Measurements from ENCODE around the gene OVOL2.
"Not testable (repeated sequence)": the region's sequence is repeated elsewhere in the genome, so short reads cannot be mapped to it uniquely, and the experiment has no call there.

Gene OVOL2

GRCh38 chr20:18087054-18087453 lies 29.3 kb upstream of the OVOL2 start:
- Histone ChIP-seq H4K20me1 (no peaks in the 10 kb centered on the region), H3K4me3 (no peak overlapping the region), H3K27me3 (no peaks in the 10 kb centered on the region), H3K4me1 (no peaks in the 10 kb centered on the region), H3K27ac (no peak overlapping the region), H3K4me2 (no peak overlapping the region), H3K9ac (no peak overlapping the region), H3K9me3 (no peaks in the 10 kb centered on the region), H3K36me3 (no peaks in the 10 kb centered on the region)
- TF ChIP-seq Cebpa-rat (IDR thresholded peaks at IDR 0.05): no peak

GRCh38 chr20:18080836-18081235 lies 23.1 kb upstream of the OVOL2 start:
- H3K9me3 ChIP-seq, H3K27me3 ChIP-seq, H3K4me3 ChIP-seq, H4K20me1 ChIP-seq, H3K4me1 ChIP-seq, H3K4me2 ChIP-seq, H3K36me3 ChIP-seq, H3K9ac ChIP-seq, H3K27ac ChIP-seq: not testable (repeated sequence)

GRCh38 chr20:18079756-18080353 lies 22.1 kb upstream of the OVOL2 start:
- H3K27ac ChIP-seq: no peak overlapping the region
- no peak overlapping the region for H3K9ac ChIP-seq
- H3K9me3 ChIP-seq: no peaks in the 10 kb centered on the region
- H3K4me1 ChIP-seq: no peaks in the 10 kb centered on the region
- no peaks in the 10 kb centered on the region for H4K20me1 ChIP-seq
- no peak overlapping the region for H3K4me2 ChIP-seq
- H3K27me3 ChIP-seq: no peaks in the 10 kb centered on the region
- no peak overlapping the region for H3K4me3 ChIP-seq
- no peak for TF ChIP-seq Cebpa-rat (IDR thresholded peaks at IDR 0.05)
- no peaks in the 10 kb centered on the region for H3K36me3 ChIP-seq

GRCh38 chr20:18077157-18077556 lies 19.4 kb upstream of the OVOL2 start:
- Histone ChIP-seq H3K36me3 (no peaks in the 10 kb centered on the region), H3K4me1 (no peaks in the 10 kb centered on the region), H3K4me2 (no peak overlapping the region), H3K9ac (no peak overlapping the region), H3K4me3 (no peak overlapping the region), H3K27me3 (no peaks in the 10 kb centered on the region), H3K27ac (no peak overlapping the region), H4K20me1 (no peaks in the 10 kb centered on the region), H3K9me3 (no peaks in the 10 kb centered on the region)
- no peak for TF ChIP-seq Cebpa-rat (IDR thresholded peaks at IDR 0.05)

GRCh38 chr20:18072532-18072931 lies 14.8 kb upstream of the OVOL2 start:
- Histone ChIP-seq H3K27ac (no peak overlapping the region), H4K20me1 (no peaks in the 10 kb centered on the region), H3K27me3 (no peaks in the 10 kb centered on the region), H3K4me1 (no peaks in the 10 kb centered on the region), H3K9ac (no peak overlapping the region), H3K4me3 (no peak overlapping the region), H3K36me3 (no peaks in the 10 kb centered on the region), H3K9me3 (no peaks in the 10 kb centered on the region), H3K4me2 (no peak overlapping the region)
- no peak for TF ChIP-seq Cebpa-rat (IDR thresholded peaks at IDR 0.05)

GRCh38 chr20:18066421-18067333 lies 9.0 kb upstream of the OVOL2 start:
- Histone ChIP-seq H3K9me3 (no peaks in the 10 kb centered on the region), H3K4me1 (no peaks in the 10 kb centered on the region), H3K9ac (no peak overlapping the region), H4K20me1 (no peaks in the 10 kb centered on the region), H3K36me3 (no peaks in the 10 kb centered on the region), H3K27me3 (no peaks in the 10 kb centered on the region), H3K27ac (no peak overlapping the region), H3K4me3 (no peak overlapping the region), H3K4me2 (no peak overlapping the region)
- TF ChIP-seq Cebpa-rat (IDR thresholded peaks at IDR 0.05): no peak

- H3K9me3 ChIP-seq: peaks cover 6% of the 10 kb centered on the region
- H3K27ac ChIP-seq: no peak overlapping the region
- no peaks in the 10 kb centered on the region for H3K4me1 ChIP-seq
- no peak overlapping the region for H3K4me2 ChIP-seq
- H3K4me3 ChIP-seq: no peak overlapping the region
- H3K36me3 ChIP-seq: no peaks in the 10 kb centered on the region
- no peak overlapping the region for H3K9ac ChIP-seq
- peaks cover 17% of the 10 kb centered on the region for H3K27me3 ChIP-seq
- no peaks in the 10 kb centered on the region; the same call in 1 of the 2 replicates for H4K20me1 ChIP-seq
- TF ChIP-seq Cebpa-rat (IDR thresholded peaks at IDR 0.05): no peak
These were observed 6.0 kb upstream of the OVOL2 start for GRCh38 chr20:18063676-18064075.

GRCh38 chr20:18059603-18060002 lies 1.9 kb upstream of the OVOL2 start:
- H4K20me1 ChIP-seq: peaks cover 21% of the 10 kb centered on the region; the same call in 1 of the 2 replicates
- peaks cover 57% of the 10 kb centered on the region for H3K27me3 ChIP-seq
- no peak for TF ChIP-seq Cebpa-rat (IDR thresholded peaks at IDR 0.05)
- peaks cover 11% of the 10 kb centered on the region for H3K4me1 ChIP-seq
- H3K36me3 ChIP-seq: no peaks in the 10 kb centered on the region
- peaks cover 27% of the 10 kb centered on the region for H3K9me3 ChIP-seq
- no peak overlapping the region for H3K27ac ChIP-seq
- H3K4me2 ChIP-seq: no peak overlapping the region
- no peak overlapping the region for H3K9ac ChIP-seq
- no peak overlapping the region for H3K4me3 ChIP-seq

GRCh38 chr20:18058661-18059467 lies 1.1 kb upstream of the OVOL2 start:
- Histone ChIP-seq H4K20me1 (peaks cover 21% of the 10 kb centered on the region; the same call in 1 of the 2 replicates), H3K9ac (no peak overlapping the region), H3K4me3 (no peak overlapping the region), H3K27me3 (peaks cover 65% of the 10 kb centered on the region), H3K9me3 (peaks cover 27% of the 10 kb centered on the region), H3K36me3 (no peaks in the 10 kb centered on the region), H3K27ac (no peak overlapping the region), H3K4me1 (peaks cover 11% of the 10 kb centered on the region), H3K4me2 (no peak overlapping the region)
- no peak for TF ChIP-seq Cebpa-rat (IDR thresholded peaks at IDR 0.05)

- peaks cover 70% of the 10 kb centered on the region for H3K27me3 ChIP-seq
- H3K9me3 ChIP-seq: peaks cover 27% of the 10 kb centered on the region
- no peak for TF ChIP-seq Cebpa-rat (IDR thresholded peaks at IDR 0.05)
- H3K36me3 ChIP-seq: no peaks in the 10 kb centered on the region
- peak overlapping the region; percentile 66; the same call in 1 of the 2 replicates for H3K4me3 ChIP-seq
- H4K20me1 ChIP-seq: peaks cover 21% of the 10 kb centered on the region; the same call in 1 of the 2 replicates
- H3K9ac ChIP-seq: no peak overlapping the region
- no peak overlapping the region for H3K27ac ChIP-seq
- H3K4me2 ChIP-seq: peak overlapping the region; percentile 86
- peaks cover 11% of the 10 kb centered on the region for H3K4me1 ChIP-seq
These were observed 256 bp upstream of the OVOL2 start for GRCh38 chr20:18057994-18058349.
